ENCODE results near the gene SDC3. TPM values are rescaled to one million over a fixed set of nuclear protein-coding genes. Genes with fewer than 3 reads are reported as not detected.
A peak's percentile ranks its signal among the peaks of the same experiment; 100 is the strongest.

Gene SDC3
- total and polyA plus RNA-seq, 4 donors: 21.2 to 41.8 (median 23.7) TPM

GRCh38 chr1:30894508-30894973, 14.0 kb downstream of the SDC3 start:
- H3K9ac ChIP-seq (ENCODE audit: insufficient read depth in 1 of 2, low read length in 2 of 2): no peak overlapping the region
- H3K27ac ChIP-seq (ENCODE audit: low read depth in 1 of 2, low read length in 1 of 2): peak overlapping the region in 1 of 2 donors; percentile 10
- H3K27me3 ChIP-seq (ENCODE audit: control insufficient read depth in 3 of 3, insufficient read depth in 3 of 3, low read length in 2 of 3): no peaks in the 10 kb centered on the region
- H3K36me3 ChIP-seq (ENCODE audit: control insufficient read depth in 4 of 4, insufficient read depth in 4 of 4, low read length in 4 of 4): no peaks in the 10 kb centered on the region
- DNase-seq (no peak), ATAC-seq (ENCODE audit: insufficient read depth, low FRiP score) (no peak)
- no peak overlapping the region for H3K4me3 ChIP-seq
- H3K4me1 ChIP-seq (ENCODE audit: control insufficient read depth in 5 of 5, insufficient read depth in 5 of 5, low read length in 5 of 5): peaks cover 0 to 23% (median 5%) of the 10 kb centered on the region in 5 donors
- no peaks in the 10 kb centered on the region for H3K9me3 ChIP-seq (ENCODE audit: control insufficient read depth in 4 of 4, insufficient read depth in 3 of 4, low read length in 3 of 4)
- TF ChIP-seq CTCF (IDR thresholded peaks at IDR 0.05; ENCODE audit: control extremely low read depth, extremely low read depth): no peak
- WGBS, 2 donors: 72 to 76% methylated on average over 7 of the region's 7 CpGs

- Histone ChIP-seq H3K36me3 (ENCODE audit: control insufficient read depth in 4 of 4, insufficient read depth in 4 of 4, low read length in 4 of 4) (no peaks in the 10 kb centered on the region), H3K9me3 (ENCODE audit: control insufficient read depth in 4 of 4, insufficient read depth in 3 of 4, low read length in 3 of 4) (no peaks in the 10 kb centered on the region), H3K4me3 (no peak overlapping the region), H3K4me1 (ENCODE audit: control insufficient read depth in 5 of 5, insufficient read depth in 5 of 5, low read length in 5 of 5) (peaks cover 0 to 23% (median 5%) of the 10 kb centered on the region in 5 donors), H3K9ac (ENCODE audit: insufficient read depth in 1 of 2, low read length in 2 of 2) (no peak overlapping the region), H3K27ac (ENCODE audit: low read depth in 1 of 2, low read length in 1 of 2) (no peak overlapping the region), H3K27me3 (ENCODE audit: control insufficient read depth in 3 of 3, insufficient read depth in 3 of 3, low read length in 2 of 3) (no peaks in the 10 kb centered on the region)
- WGBS, 2 donors: 79 to 81% methylated on average over 9 of the region's 9 CpGs
- no peak for ATAC-seq (ENCODE audit: insufficient read depth, low FRiP score)
- TF ChIP-seq CTCF (IDR thresholded peaks at IDR 0.05; ENCODE audit: control extremely low read depth, extremely low read depth): no peak
- no peak for DNase-seq
Measured at GRCh38 chr1:30893776-30894507, 14.6 kb downstream of the SDC3 start.

GRCh38 chr1:30892671-30893073, 15.9 kb downstream of the SDC3 start:
- Histone ChIP-seq H3K4me3 (no peak overlapping the region), H3K27ac (ENCODE audit: low read depth in 1 of 2, low read length in 1 of 2) (no peak overlapping the region), H3K27me3 (ENCODE audit: control insufficient read depth in 3 of 3, insufficient read depth in 3 of 3, low read length in 2 of 3) (no peaks in the 10 kb centered on the region), H3K9me3 (ENCODE audit: control insufficient read depth in 4 of 4, insufficient read depth in 3 of 4, low read length in 3 of 4) (no peaks in the 10 kb centered on the region), H3K9ac (ENCODE audit: insufficient read depth in 1 of 2, low read length in 2 of 2) (no peak overlapping the region), H3K36me3 (ENCODE audit: control insufficient read depth in 4 of 4, insufficient read depth in 4 of 4, low read length in 4 of 4) (peaks cover 0 to 2% (median 0%) of the 10 kb centered on the region in 4 donors), H3K4me1 (ENCODE audit: control insufficient read depth in 5 of 5, insufficient read depth in 5 of 5, low read length in 5 of 5) (peaks cover 2 to 31% (median 11%) of the 10 kb centered on the region in 5 donors)
- ATAC-seq (ENCODE audit: insufficient read depth, low FRiP score) (no peak), DNase-seq (no peak)
- 81 to 97% methylated on average over 6 of the region's 6 CpGs for WGBS, 2 donors
- no peak for TF ChIP-seq CTCF (IDR thresholded peaks at IDR 0.05; ENCODE audit: control extremely low read depth, extremely low read depth)

All from lung (tissue), 12 donors.